HG03575 (cell line): ENCODE measurements around the gene RBM15.

ENCODE experiments used
- ATAC-seq: cut with Tn5 transposase; IDR thresholded peaks from one replicate; pipeline ENCODE4 v1.9.1; 2021; ENCODE audit not compliant: unreplicated experiment, insufficient number of reproducible peaks, low FRiP score; ENCODE audit errors: extremely low read depth

Gene RBM15

DNA sequence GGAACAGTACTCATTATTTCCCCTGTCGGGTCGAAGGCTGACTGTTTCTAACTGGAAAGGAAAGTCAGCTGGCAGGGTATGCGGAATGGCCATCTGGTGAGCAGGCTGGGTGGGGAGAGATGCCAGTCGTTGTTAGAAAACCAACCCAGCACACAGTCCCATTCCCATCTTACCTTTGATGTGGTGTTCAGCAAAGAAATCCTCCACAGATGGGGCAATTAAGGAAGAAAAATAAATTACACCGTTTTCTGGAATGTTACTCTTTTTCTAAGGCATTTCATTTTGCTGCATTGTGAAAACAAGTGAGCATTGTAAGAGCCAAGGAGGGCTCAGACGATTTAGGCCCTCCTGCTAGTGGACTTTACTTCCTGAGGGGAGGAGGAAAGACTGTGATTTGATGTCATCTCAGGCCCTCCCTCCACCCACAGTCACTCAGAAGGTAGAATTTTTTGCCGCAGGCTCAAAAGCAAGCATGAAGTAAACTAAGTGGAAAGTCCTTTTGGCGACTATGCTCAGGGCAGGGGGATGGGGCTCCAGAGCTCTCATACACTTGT, 51.6 kb downstream of the RBM15 start, which contains the start of gene SLC16A4:
SLC16A4 (minus strand) TSS at position 335 of the 554 bp plus-strand sequence. CDS start 1,703 bp downstream, outside the sequence.
- ATAC-seq = no peak

GRCh38 chr1:110393286-110393685, 54.1 kb downstream of the RBM15 start:
- ATAC-seq = no peak

DNA sequence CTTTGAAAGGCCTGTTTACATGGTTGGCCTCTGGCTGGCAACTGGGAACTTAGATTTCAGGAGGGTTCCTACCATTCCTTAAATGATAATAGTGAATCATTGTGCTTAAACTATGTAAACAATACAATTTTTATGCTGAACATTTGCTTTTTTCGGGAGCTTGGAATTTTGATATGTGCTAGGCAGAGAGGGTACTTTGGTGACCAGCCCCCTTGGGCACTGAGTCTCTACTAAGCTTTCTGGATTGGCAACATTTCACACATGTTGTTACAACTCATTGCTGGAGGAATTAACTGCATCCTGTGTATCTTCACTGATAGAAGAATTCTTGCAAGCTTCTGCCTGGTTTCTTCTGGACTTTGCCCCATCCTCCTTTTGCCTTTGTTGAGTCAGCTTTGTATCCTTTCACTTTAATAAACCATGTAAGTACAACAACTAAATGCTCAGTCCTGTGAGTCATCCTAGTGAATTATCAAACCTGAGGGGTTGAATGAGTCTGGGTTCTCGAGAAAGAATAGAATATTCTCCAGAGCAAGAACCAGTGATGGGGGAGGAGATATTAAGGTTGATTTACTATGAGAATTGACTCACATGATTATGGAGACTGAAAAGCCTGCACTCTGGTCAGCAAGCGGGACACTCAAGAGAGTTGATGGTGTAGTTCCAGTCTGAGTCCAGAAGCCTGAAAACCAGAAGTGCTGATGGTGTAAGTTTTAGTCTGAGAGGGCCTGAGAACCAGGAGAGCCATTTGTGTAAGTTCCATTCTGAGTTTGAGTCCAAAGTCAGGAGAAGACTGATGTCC, 54.7 kb downstream of the RBM15 start:
- ATAC-seq = no peak

GRCh38 chr1:110394493-110394820, 55.3 kb downstream of the RBM15 start:
- no peak for ATAC-seq
